HCT116 (cell line): Measurements from ENCODE around the gene ROCK2. TPM values are rescaled to one million over a fixed set of nuclear protein-coding genes. Genes with fewer than 3 reads are reported as not detected.
"Not testable (repeated sequence)": the region's sequence is repeated elsewhere in the genome, so short reads cannot be mapped to it uniquely, and the experiment has no call there.

Experiments
- ATAC-seq: fragments of 200-7000 bp; cut with Tn5 transposase; 2 replicates; pipeline ENCODE4 v1.9.1; 2020; ENCODE audit warnings: mild to moderate bottlenecking, moderate library complexity
- BruUV-seq: library from RNA; stranded (reverse); fragments of 400-500 nt; replicated peaks from 2 replicates; lab custom pipeline; 2021; lab: Mats Ljungman, UMichigan
- CTCF ChIA-PET: fragments of 300-600 bp; sonication (Branson Sonifier 250); formaldehyde crosslinking; loops from one replicate; lab custom pipeline; 2021; ENCODE audit warnings: antibody characterized with exemption; lab: Charles Lee
- POLR2A ChIA-PET: fragments of 300-600, 350-600 bp; sonication (Branson Sonifier 250); formaldehyde crosslinking; loops from one replicate; lab custom pipeline; 2021; ENCODE audit warnings: antibody characterized with exemption; lab: Charles Lee
- RAD21 ChIA-PET, 2 experiments: fragments of 300-600 bp; sonication (Branson Sonifier 250); formaldehyde crosslinking; loops; one replicate each; lab custom pipeline; 2023; ENCODE audit warnings: low total read pairs in 2 of 2; ENCODE audit not compliant: uncharacterized antibody in 2 of 2, unreplicated experiment in 2 of 2, low non-redundant PET in 1 of 2; lab: Charles Lee
- DNase-seq: peaks from one replicate; pipeline ENCODE4 v3.0.0-alpha.2; 2010; ENCODE audit warnings: low read depth, low spot score
- H2AFZ ChIP-seq: fragments of 200-600 bp; shearing (Covaris generic), sonication (generic); 2 replicates; pipeline ENCODE4 v1.6.1; 2017; ENCODE audit warnings: low read depth, mixed run types, mixed read lengths, antibody characterized with exemption, low read length; ENCODE audit not compliant: poor library complexity, severe bottlenecking
- H3K27ac ChIP-seq: 2 replicates; pipeline ENCODE4 v1.5.1; 2012; ENCODE audit warnings: low read depth, low read length
- H3K27me3 ChIP-seq: fragments of 200-600 bp; sonication (generic); 2 replicates; pipeline ENCODE4 v1.6.1; 2016; ENCODE audit warnings: mixed run types, low read length, mixed read lengths; ENCODE audit not compliant: insufficient read depth
- H3K36me3 ChIP-seq, 2 experiments: fragments of 200-500 bp in 1 of 2; fragments of 200-600 bp in 1 of 2; sonication (Bioruptor generic) in 1 of 2; sonication (generic) in 1 of 2; 2 replicates each; pipeline versions ENCODE4 v1.5.1 to v1.6.1; 2014 to 2016; ENCODE audit warnings: low read length in 2 of 2, inconsistent platforms in 1 of 2, mixed read lengths in 1 of 2, mixed run types in 1 of 2; ENCODE audit not compliant: insufficient read depth in 2 of 2, control insufficient read depth in 1 of 2
- H3K4me1 ChIP-seq, 2 experiments: fragments of 200-600 bp in 1 of 2; sonication (generic) in 1 of 2; 2 replicates each; pipeline versions ENCODE4 v1.5.1 to v1.6.1; 2012 to 2017; ENCODE audit warnings: low read length in 2 of 2, inconsistent platforms in 1 of 2, mild to moderate bottlenecking in 1 of 2, mixed read lengths in 1 of 2, mixed run types in 1 of 2, moderate library complexity in 1 of 2; ENCODE audit not compliant: insufficient read depth in 2 of 2, control insufficient read depth in 1 of 2
- H3K4me2 ChIP-seq: fragments of 200-600 bp; sonication (generic); 2 replicates; pipeline ENCODE4 v1.6.1; 2017; ENCODE audit warnings: mixed run types, low read length, mixed read lengths
- H3K4me3 ChIP-seq, 2 experiments: fragments of 200-600 bp in 1 of 2; sonication (generic) in 1 of 2; replicated peaks in 1 of 2; 2 replicates each; pipeline ENCODE4 v1.5.1; 2011 to 2016; ENCODE audit warnings: low read length in 2 of 2, control low read depth in 1 of 2, low read depth in 1 of 2, mild to moderate bottlenecking in 1 of 2, mixed read lengths in 1 of 2, mixed run types in 1 of 2
- H3K79me2 ChIP-seq: fragments of 200-600 bp; sonication (generic); 2 replicates; pipeline ENCODE4 v1.6.1; 2017; ENCODE audit warnings: mild to moderate bottlenecking, mixed run types, low read length, moderate library complexity, mixed read lengths; ENCODE audit not compliant: insufficient read depth
- H3K9ac ChIP-seq: fragments of 200-600 bp; sonication (generic); 2 replicates; pipeline ENCODE4 v1.6.1; 2016; ENCODE audit warnings: low read length, mixed read lengths
- H3K9me2 ChIP-seq: fragments of 200-600 bp; sonication (generic), shearing (Covaris generic); 2 replicates; pipeline ENCODE4 v1.6.1; 2017; ENCODE audit warnings: mixed run types, mild to moderate bottlenecking, moderate library complexity; ENCODE audit not compliant: insufficient read depth
- H3K9me3 ChIP-seq, 2 experiments: fragments of 200-500 bp in 1 of 2; fragments of 200-600 bp in 1 of 2; sonication (Bioruptor generic) in 1 of 2; sonication (generic) in 1 of 2; 2 replicates each; pipeline ENCODE4 v1.6.1; 2014 to 2017; ENCODE audit warnings: low read length in 2 of 2, mixed read lengths in 2 of 2, inconsistent platforms in 1 of 2, low read depth in 1 of 2, mild to moderate bottlenecking in 1 of 2, mixed run types in 1 of 2, moderate library complexity in 1 of 2; ENCODE audit not compliant: control insufficient read depth in 1 of 2, insufficient read depth in 1 of 2
- H4K20me1 ChIP-seq: fragments of 200-600 bp; sonication (generic), shearing (Covaris generic); 2 replicates; pipeline ENCODE4 v1.6.1; 2017; ENCODE audit warnings: mixed run types, mild to moderate bottlenecking, moderate library complexity; ENCODE audit not compliant: insufficient read depth
- ATF3 ChIP-seq: IDR thresholded peaks from 2 replicates; pipeline ENCODE4 v1.6.1; 2012
- CBX3 ChIP-seq: IDR thresholded peaks from 2 replicates; pipeline ENCODE4 v1.6.1; 2012; ENCODE audit warnings: low read depth
- CEBPB ChIP-seq: IDR thresholded peaks from 2 replicates; pipeline ENCODE4 v1.6.1; 2012; ENCODE audit warnings: low read depth
- ELF1 ChIP-seq: IDR thresholded peaks from 2 replicates; pipeline ENCODE4 v1.6.1; 2012; ENCODE audit warnings: low read depth, borderline replicate concordance
- SIN3A ChIP-seq: IDR thresholded peaks from 2 replicates; pipeline ENCODE4 v1.6.1; 2012; ENCODE audit warnings: low read depth
- ZNF274 ChIP-seq: fragments of 200-500 bp; sonication (Bioruptor generic); IDR thresholded peaks from 2 replicates; pipeline ENCODE4 v1.6.1; 2014; ENCODE audit warnings: mild to moderate bottlenecking, low read depth, low read length, inconsistent platforms
- intact Hi-C: fragments of 100-400 bp; cut with micrococcal nuclease; formaldehyde crosslinking; loops from 2 replicates; pipeline ENCODE4 v1.10.0; 2022
- total RNA-seq: library from RNA; stranded (reverse); gene quantifications from one replicate; pipeline ENCODE4 v1.2.1, GENCODE V29; 2021; ENCODE audit not compliant: unreplicated experiment
- TF ChIP-seq, protein P1 (sequence below): IDR thresholded peaks from 2 replicates; pipeline ENCODE4 v1.6.1; 2012; ENCODE audit warnings: low read depth
- TF ChIP-seq, protein P2 (sequence below), 3 experiments: fragments of 200-600 bp in 1 of 3; sonication (generic) in 1 of 3; IDR thresholded peaks in 2 of 3; conservative IDR thresholded peaks in 1 of 3; 2 replicates each; pipeline ENCODE4 v1.5.1; 2012 to 2017; ENCODE audit warnings: low read depth in 2 of 3, low read length in 2 of 3, antibody characterized with exemption in 1 of 3, borderline replicate concordance in 1 of 3, control low read depth in 1 of 3, mild to moderate bottlenecking in 1 of 3, mixed read lengths in 1 of 3, mixed run types in 1 of 3, moderate library complexity in 1 of 3; ENCODE audit not compliant: insufficient read depth in 1 of 3

The ROCK2 gene
- total RNA-seq, 1 experiment from 2014 or later, result 48.0 TPM

- TF ChIP-seq ATF3, result no peak
- TF ChIP-seq ZNF274, result no peak
Observed at GRCh38 chr2:11329776-11330175, 14.7 kb downstream of the ROCK2 start (continued).

- H2AFZ ChIP-seq, H3K4me3 ChIP-seq, RAD21 ChIA-PET, H3K27ac ChIP-seq, H3K4me1 ChIP-seq, H3K9ac ChIP-seq, H3K9me3 ChIP-seq, DNase-seq, H3K27me3 ChIP-seq, CTCF ChIA-PET, BruUV-seq, intact Hi-C loops, H3K4me2 ChIP-seq, POLR2A ChIA-PET, H3K36me3 ChIP-seq, H3K9me2 ChIP-seq, ATAC-seq: not testable (repeated sequence)
- Histone ChIP-seq H4K20me1 (peaks cover 23% of the 10 kb centered on the region; the same call in 1 of the 2 replicates), H3K79me2 (peaks cover 93% of the 10 kb centered on the region)
Observed at GRCh38 chr2:11328522-11328921, 15.9 kb downstream of the ROCK2 start.

- no TSS peak for BruUV-seq
- intact Hi-C loops, result no loop called here
- H3K4me3 ChIP-seq, result no peak overlapping the region
- ChIA-PET RAD21 (no interaction called here), POLR2A (no interaction called here), CTCF (no interaction called here)
- no peak overlapping the region for H2AFZ ChIP-seq
- H3K27ac ChIP-seq, result no peak overlapping the region
- peaks cover 24% of the 10 kb centered on the region; the same call in 1 of the 2 replicates for H4K20me1 ChIP-seq
- no peak overlapping the region for H3K9ac ChIP-seq
- H3K79me2 ChIP-seq, result peaks cover 93% of the 10 kb centered on the region
- H3K4me2 ChIP-seq, result no peak overlapping the region
- peaks cover 0 to 7% of the 10 kb centered on the region in 2 experiments; a peak in 1 of 4 replicates for H3K4me1 ChIP-seq
- TF ChIP-seq CEBPB (no peak), ELF1 (no peak), SIN3A (no peak), CBX3 (no peak)
- TF ChIP-seq, protein P1, sequence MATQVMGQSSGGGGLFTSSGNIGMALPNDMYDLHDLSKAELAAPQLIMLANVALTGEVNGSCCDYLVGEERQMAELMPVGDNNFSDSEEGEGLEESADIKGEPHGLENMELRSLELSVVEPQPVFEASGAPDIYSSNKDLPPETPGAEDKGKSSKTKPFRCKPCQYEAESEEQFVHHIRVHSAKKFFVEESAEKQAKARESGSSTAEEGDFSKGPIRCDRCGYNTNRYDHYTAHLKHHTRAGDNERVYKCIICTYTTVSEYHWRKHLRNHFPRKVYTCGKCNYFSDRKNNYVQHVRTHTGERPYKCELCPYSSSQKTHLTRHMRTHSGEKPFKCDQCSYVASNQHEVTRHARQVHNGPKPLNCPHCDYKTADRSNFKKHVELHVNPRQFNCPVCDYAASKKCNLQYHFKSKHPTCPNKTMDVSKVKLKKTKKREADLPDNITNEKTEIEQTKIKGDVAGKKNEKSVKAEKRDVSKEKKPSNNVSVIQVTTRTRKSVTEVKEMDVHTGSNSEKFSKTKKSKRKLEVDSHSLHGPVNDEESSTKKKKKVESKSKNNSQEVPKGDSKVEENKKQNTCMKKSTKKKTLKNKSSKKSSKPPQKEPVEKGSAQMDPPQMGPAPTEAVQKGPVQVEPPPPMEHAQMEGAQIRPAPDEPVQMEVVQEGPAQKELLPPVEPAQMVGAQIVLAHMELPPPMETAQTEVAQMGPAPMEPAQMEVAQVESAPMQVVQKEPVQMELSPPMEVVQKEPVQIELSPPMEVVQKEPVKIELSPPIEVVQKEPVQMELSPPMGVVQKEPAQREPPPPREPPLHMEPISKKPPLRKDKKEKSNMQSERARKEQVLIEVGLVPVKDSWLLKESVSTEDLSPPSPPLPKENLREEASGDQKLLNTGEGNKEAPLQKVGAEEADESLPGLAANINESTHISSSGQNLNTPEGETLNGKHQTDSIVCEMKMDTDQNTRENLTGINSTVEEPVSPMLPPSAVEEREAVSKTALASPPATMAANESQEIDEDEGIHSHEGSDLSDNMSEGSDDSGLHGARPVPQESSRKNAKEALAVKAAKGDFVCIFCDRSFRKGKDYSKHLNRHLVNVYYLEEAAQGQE, result no peak
- TF ChIP-seq, protein P2, sequence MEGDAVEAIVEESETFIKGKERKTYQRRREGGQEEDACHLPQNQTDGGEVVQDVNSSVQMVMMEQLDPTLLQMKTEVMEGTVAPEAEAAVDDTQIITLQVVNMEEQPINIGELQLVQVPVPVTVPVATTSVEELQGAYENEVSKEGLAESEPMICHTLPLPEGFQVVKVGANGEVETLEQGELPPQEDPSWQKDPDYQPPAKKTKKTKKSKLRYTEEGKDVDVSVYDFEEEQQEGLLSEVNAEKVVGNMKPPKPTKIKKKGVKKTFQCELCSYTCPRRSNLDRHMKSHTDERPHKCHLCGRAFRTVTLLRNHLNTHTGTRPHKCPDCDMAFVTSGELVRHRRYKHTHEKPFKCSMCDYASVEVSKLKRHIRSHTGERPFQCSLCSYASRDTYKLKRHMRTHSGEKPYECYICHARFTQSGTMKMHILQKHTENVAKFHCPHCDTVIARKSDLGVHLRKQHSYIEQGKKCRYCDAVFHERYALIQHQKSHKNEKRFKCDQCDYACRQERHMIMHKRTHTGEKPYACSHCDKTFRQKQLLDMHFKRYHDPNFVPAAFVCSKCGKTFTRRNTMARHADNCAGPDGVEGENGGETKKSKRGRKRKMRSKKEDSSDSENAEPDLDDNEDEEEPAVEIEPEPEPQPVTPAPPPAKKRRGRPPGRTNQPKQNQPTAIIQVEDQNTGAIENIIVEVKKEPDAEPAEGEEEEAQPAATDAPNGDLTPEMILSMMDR (IDR thresholded peaks at IDR 0.05 in 2 of 3, conservative IDR thresholded peaks at IDR 0.05 in 1 of 3; ENCODE audit: borderline replicate concordance in 1 of 3, insufficient read depth in 1 of 3, low read depth in 2 of 3, low read length in 2 of 3), result no peak
- ATAC-seq, result no peak
- no peaks in the 10 kb centered on the region for H3K9me3 ChIP-seq
- DNase-seq, result no peak
- H3K9me2 ChIP-seq, result no peaks in the 10 kb centered on the region
- H3K27me3 ChIP-seq, result no peaks in the 10 kb centered on the region
- no peaks in the 10 kb centered on the region for H3K36me3 ChIP-seq
Observed at GRCh38 chr2:11327871-11328270, 16.6 kb downstream of the ROCK2 start.
